ENCODE measurements around the gene SPARCL1. TPM values are rescaled to one million over a fixed set of nuclear protein-coding genes. Genes with fewer than 3 reads are reported as not detected.

The SPARCL1 gene, protein sequence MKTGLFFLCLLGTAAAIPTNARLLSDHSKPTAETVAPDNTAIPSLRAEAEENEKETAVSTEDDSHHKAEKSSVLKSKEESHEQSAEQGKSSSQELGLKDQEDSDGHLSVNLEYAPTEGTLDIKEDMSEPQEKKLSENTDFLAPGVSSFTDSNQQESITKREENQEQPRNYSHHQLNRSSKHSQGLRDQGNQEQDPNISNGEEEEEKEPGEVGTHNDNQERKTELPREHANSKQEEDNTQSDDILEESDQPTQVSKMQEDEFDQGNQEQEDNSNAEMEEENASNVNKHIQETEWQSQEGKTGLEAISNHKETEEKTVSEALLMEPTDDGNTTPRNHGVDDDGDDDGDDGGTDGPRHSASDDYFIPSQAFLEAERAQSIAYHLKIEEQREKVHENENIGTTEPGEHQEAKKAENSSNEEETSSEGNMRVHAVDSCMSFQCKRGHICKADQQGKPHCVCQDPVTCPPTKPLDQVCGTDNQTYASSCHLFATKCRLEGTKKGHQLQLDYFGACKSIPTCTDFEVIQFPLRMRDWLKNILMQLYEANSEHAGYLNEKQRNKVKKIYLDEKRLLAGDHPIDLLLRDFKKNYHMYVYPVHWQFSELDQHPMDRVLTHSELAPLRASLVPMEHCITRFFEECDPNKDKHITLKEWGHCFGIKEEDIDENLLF
- total RNA-seq: 0.13 and 0.19 TPM in 2 replicates

DNA sequence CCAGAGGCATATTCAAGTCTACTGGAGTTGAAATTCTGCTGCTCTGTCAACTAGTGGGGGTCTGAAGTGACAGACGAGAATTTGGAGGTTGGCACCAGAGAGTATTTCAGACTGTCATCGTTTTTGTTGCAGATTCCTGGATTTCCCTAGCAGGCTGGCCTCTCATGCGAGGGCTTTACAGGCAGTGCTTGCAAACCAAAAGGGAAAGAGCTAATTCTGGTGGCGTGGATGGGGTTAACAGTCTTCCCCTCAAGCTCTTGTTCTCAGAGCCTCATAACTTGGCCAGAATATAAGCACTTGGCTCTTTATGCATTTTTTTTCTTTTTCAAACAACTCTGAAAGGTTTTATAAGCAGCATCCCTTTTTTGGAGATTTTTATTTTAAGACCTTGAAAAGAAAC is at the start of gene SPARCL1:
SPARCL1 (minus strand) TSS at position 190 of the 400 bp plus-strand sequence. CDS start 29,802 bp downstream, outside the sequence.

Other genes with a start within 250 kb of the SPARCL1 start
- under 0.01 and 0.06 TPM in 2 replicates for gene HSD17B13, start 206.5 kb downstream of the SPARCL1 start, total RNA-seq
- gene HSD17B11, start 138.2 kb downstream of the SPARCL1 start, total RNA-seq: 13.9 and 17.6 TPM in 2 replicates
- 13.4 and 18.1 TPM in 2 replicates for gene NUDT9, start 106.8 kb downstream of the SPARCL1 start, total RNA-seq
- gene DSPP, start 79.2 kb upstream of the SPARCL1 start, total RNA-seq: not detected in 2 replicates
- gene DMP1, start 120.9 kb upstream of the SPARCL1 start, total RNA-seq: not detected in 2 replicates

Measured in aortic smooth muscle cell (primary cell).